ENCODE results near the gene KPTN.

KPTN gene

GRCh38 chr19:47521473-47522180 lies 37.6 kb upstream of the KPTN start:
- Mint-ChIP-seq H3K4me3 (no peak overlapping the region), H3K27me3 (ENCODE audit: low read depth) (peaks cover 44% of the 10 kb centered on the region), H3K4me1 (no peaks in the 10 kb centered on the region), H3K9me3 (no peaks in the 10 kb centered on the region), H3K36me3 (ENCODE audit: low read depth) (no peaks in the 10 kb centered on the region), H3K27ac (no peak overlapping the region)
- no peak for TF ChIP-seq CTCF (IDR thresholded peaks at IDR 0.05; ENCODE audit: unreplicated experiment in 3 of 3)

GRCh38 chr19:47520839-47521238 lies 36.8 kb upstream of the KPTN start:
- H3K27me3 Mint-ChIP-seq (ENCODE audit: low read depth), result peaks cover 44% of the 10 kb centered on the region
- no peaks in the 10 kb centered on the region for H3K36me3 Mint-ChIP-seq (ENCODE audit: low read depth)
- no peak overlapping the region for H3K27ac Mint-ChIP-seq
- H3K4me3 Mint-ChIP-seq, result no peak overlapping the region
- no peaks in the 10 kb centered on the region for H3K4me1 Mint-ChIP-seq
- no peak for TF ChIP-seq CTCF (IDR thresholded peaks at IDR 0.05; ENCODE audit: unreplicated experiment in 3 of 3)
- H3K9me3 Mint-ChIP-seq, result no peaks in the 10 kb centered on the region

- H3K27ac Mint-ChIP-seq, result no peak overlapping the region
- peaks cover 2% of the 10 kb centered on the region for H3K4me1 Mint-ChIP-seq
- no peak overlapping the region for H3K4me3 Mint-ChIP-seq
- H3K36me3 Mint-ChIP-seq (ENCODE audit: low read depth), result no peaks in the 10 kb centered on the region
- no peaks in the 10 kb centered on the region for H3K9me3 Mint-ChIP-seq
- peaks cover 44% of the 10 kb centered on the region for H3K27me3 Mint-ChIP-seq (ENCODE audit: low read depth)
- TF ChIP-seq CTCF (IDR thresholded peaks at IDR 0.05; ENCODE audit: unreplicated experiment in 3 of 3), result no peak
Observed at GRCh38 chr19:47520343-47520806, 36.4 kb upstream of the KPTN start.

GRCh38 chr19:47518854-47519253 lies 34.8 kb upstream of the KPTN start:
- no peak overlapping the region for H3K4me3 Mint-ChIP-seq
- peaks cover 42% of the 10 kb centered on the region for H3K27me3 Mint-ChIP-seq (ENCODE audit: low read depth)
- H3K9me3 Mint-ChIP-seq, result no peaks in the 10 kb centered on the region
- H3K36me3 Mint-ChIP-seq (ENCODE audit: low read depth), result no peaks in the 10 kb centered on the region
- H3K4me1 Mint-ChIP-seq, result peaks cover 16% of the 10 kb centered on the region
- H3K27ac Mint-ChIP-seq, result no peak overlapping the region
- no peak for TF ChIP-seq CTCF (IDR thresholded peaks at IDR 0.05; ENCODE audit: unreplicated experiment in 3 of 3)

- no peak overlapping the region for H3K4me3 Mint-ChIP-seq
- no peak overlapping the region for H3K27ac Mint-ChIP-seq
- TF ChIP-seq CTCF (IDR thresholded peaks at IDR 0.05; ENCODE audit: unreplicated experiment in 3 of 3), result no peak
- no peaks in the 10 kb centered on the region for H3K36me3 Mint-ChIP-seq (ENCODE audit: low read depth)
- H3K4me1 Mint-ChIP-seq, result peaks cover 24% of the 10 kb centered on the region
- no peaks in the 10 kb centered on the region for H3K9me3 Mint-ChIP-seq
- peaks cover 36% of the 10 kb centered on the region for H3K27me3 Mint-ChIP-seq (ENCODE audit: low read depth)
Observed at GRCh38 chr19:47518139-47518538, 34.1 kb upstream of the KPTN start.

Data from nephron (organoid).